Loucy (cell line): ENCODE results near the gene ARHGAP45.

Source experiments
- H2AFZ ChIP-seq: fragments of 200-600 bp; sonication (generic); 2 replicates; pipeline ENCODE4 v1.6.0; 2016; ENCODE audit warnings: antibody characterized with exemption, mild to moderate bottlenecking, low read length, moderate library complexity
- H3F3A ChIP-seq: fragments of 200-600 bp; 2 replicates; pipeline ENCODE4 v1.6.0; 2016; ENCODE audit warnings: antibody characterized with exemption, low read depth, mild to moderate bottlenecking
- H3K27me3 ChIP-seq: fragments of 200-600 bp; sonication (generic); 2 replicates; pipeline ENCODE4 v1.6.1; 2014; ENCODE audit warnings: low read length, mild to moderate bottlenecking; ENCODE audit not compliant: insufficient read depth, poor library complexity, severe bottlenecking
- H3K36me3 ChIP-seq: fragments of 200-600 bp; sonication (generic); 2 replicates; pipeline ENCODE4 v1.6.1; 2016; ENCODE audit warnings: low read length; ENCODE audit not compliant: insufficient read depth
- H3K4me1 ChIP-seq: fragments of 200-600 bp; sonication (generic); 2 replicates; pipeline ENCODE4 v1.5.1; 2014; ENCODE audit warnings: low read length, mild to moderate bottlenecking; ENCODE audit not compliant: insufficient read depth, poor library complexity, severe bottlenecking
- H3K4me2 ChIP-seq: fragments of 200-600 bp; sonication (generic); 2 replicates; pipeline ENCODE4 v1.6.0; 2014; ENCODE audit warnings: antibody characterized with exemption, low read length, low read depth, mild to moderate bottlenecking; ENCODE audit not compliant: poor library complexity, severe bottlenecking
- H3K4me3 ChIP-seq: fragments of 200-600 bp; sonication (generic); 2 replicates; pipeline ENCODE4 v1.5.1; 2014; ENCODE audit warnings: low read length, mild to moderate bottlenecking, mixed read lengths; ENCODE audit not compliant: poor library complexity, severe bottlenecking
- H3K79me2 ChIP-seq: fragments of 200-600 bp; sonication (generic); 2 replicates; pipeline ENCODE4 v1.6.1; 2014; ENCODE audit warnings: low read length; ENCODE audit not compliant: insufficient read depth
- H3K9ac ChIP-seq: fragments of 200-600 bp; sonication (generic); 2 replicates; pipeline ENCODE4 v1.6.0; 2014; ENCODE audit warnings: mild to moderate bottlenecking, low read depth, low read length, moderate library complexity; ENCODE audit not compliant: poor library complexity, severe bottlenecking
- H3K9me2 ChIP-seq: fragments of 200-600 bp; sonication (generic); replicated peaks from 2 replicates; pipeline ENCODE4 v1.6.1; 2016; ENCODE audit warnings: low read depth, low read length, mixed read lengths
- H3K9me3 ChIP-seq: fragments of 200-600 bp; sonication (generic); 2 replicates; pipeline ENCODE4 v1.6.1; 2014; ENCODE audit warnings: mild to moderate bottlenecking, antibody characterized with exemption, low read length, low read depth; ENCODE audit not compliant: insufficient read depth
- H4K20me1 ChIP-seq: fragments of 200-600 bp; sonication (generic); 2 replicates; pipeline ENCODE4 v1.6.0; 2014; ENCODE audit warnings: antibody characterized with exemption, low read length, mild to moderate bottlenecking; ENCODE audit not compliant: insufficient read depth, poor library complexity, severe bottlenecking
- CTCF ChIP-seq: fragments of 200-600 bp; sonication (generic); conservative IDR thresholded peaks from 2 replicates; pipeline ENCODE4 v1.5.1; 2014; ENCODE audit warnings: mild to moderate bottlenecking, antibody characterized with exemption, low read length
- EZH2phosphoT487 ChIP-seq: fragments of 200-600 bp; IDR thresholded peaks from 2 replicates; pipeline ENCODE4 v1.6.1; 2018; ENCODE audit warnings: antibody characterized with exemption, mild to moderate bottlenecking, moderate library complexity, borderline replicate concordance

ARHGAP45 gene

DNA sequence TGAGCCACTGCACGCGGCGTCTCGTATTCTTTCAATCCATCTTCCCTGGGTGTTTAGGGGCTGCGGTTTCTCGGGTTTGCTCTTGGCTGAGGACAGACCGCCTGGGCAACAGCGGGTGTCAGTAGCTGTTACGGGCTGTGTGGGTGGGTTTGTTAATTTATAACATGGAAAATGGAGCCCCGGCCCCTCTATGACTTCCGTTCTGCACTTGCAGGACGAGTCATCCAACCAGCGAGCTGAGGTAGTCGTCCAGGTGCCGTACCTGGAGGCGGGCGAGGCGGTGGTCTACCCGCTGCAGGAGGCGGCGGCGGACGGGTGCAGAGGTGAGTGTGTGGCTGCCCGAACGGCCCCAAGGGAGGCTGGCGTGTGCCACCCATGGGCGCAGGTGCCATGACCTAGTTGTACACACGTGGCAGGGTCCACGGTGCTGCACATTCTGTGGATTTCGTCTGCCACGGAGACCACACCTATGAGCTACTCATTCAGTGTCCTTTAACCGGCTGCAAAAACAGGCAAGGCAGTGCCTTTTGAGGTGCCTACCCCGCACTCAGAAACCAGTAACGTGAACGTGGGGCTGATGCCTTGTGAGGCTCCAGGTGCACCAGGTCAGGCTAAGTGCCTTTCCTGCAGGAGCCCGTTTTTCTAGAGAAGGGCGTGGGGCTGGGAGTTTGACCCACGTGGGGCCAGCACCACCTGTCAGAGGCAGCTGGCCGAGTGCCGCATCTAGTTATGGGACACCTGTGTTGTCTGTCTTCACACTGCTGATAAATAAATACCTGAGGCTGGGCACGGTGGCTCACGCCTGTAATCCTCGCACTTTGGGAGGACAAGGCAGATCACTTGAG, 17.3 kb downstream of the ARHGAP45 start:
- H2AFZ ChIP-seq = no peak overlapping the region
- no peak overlapping the region for H3K4me2 ChIP-seq
- no peaks in the 10 kb centered on the region for H3F3A ChIP-seq
- H3K9me2 ChIP-seq = no peaks in the 10 kb centered on the region
- H3K9me3 ChIP-seq = no peaks in the 10 kb centered on the region
- no peaks in the 10 kb centered on the region for H3K4me1 ChIP-seq
- no peak overlapping the region for H3K4me3 ChIP-seq
- peaks cover 6% of the 10 kb centered on the region for H4K20me1 ChIP-seq
- no peak overlapping the region for H3K9ac ChIP-seq
- TF ChIP-seq CTCF = no peak
- no peak for TF ChIP-seq EZH2phosphoT487
- H3K79me2 ChIP-seq = no peaks in the 10 kb centered on the region
- H3K36me3 ChIP-seq = peaks cover 50% of the 10 kb centered on the region; the same call in 1 of the 2 replicates
- H3K27me3 ChIP-seq = no peaks in the 10 kb centered on the region

DNA sequence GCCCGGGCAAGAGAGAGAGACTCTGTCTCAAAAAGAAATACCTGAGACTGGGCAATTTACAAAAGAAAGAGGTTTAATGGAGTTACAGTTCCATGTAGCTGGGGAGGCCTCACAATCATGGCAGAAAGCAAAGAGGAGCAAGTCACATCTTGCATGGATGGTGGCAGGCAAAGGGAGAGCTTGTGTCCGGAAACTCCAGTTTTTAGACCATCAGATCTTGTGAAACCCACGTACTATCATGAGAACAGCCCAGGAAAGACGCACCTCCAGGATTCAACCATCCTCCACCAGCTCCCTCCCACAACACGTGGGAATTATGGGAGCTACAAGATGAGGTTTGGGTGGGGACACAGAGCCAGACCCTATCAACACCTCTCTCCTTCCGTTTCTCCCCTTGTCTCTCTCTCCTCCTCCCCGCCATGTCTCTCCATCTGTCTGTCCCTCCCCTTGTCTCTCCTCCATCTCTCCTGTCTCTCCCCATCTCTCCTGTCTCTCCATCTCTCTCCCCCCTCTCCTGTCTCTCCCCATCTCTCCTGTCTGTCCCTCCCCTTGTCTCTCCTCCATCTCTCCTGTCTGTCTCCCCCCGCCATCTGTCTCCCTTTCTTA, 18.2 kb downstream of the ARHGAP45 start:
- Histone ChIP-seq H3K9ac (no peak overlapping the region), H3F3A (no peaks in the 10 kb centered on the region), H3K36me3 (peaks cover 49% of the 10 kb centered on the region; the same call in 1 of the 2 replicates), H3K27me3 (no peaks in the 10 kb centered on the region), H3K79me2 (no peaks in the 10 kb centered on the region), H2AFZ (no peak overlapping the region), H3K9me2 (no peaks in the 10 kb centered on the region), H3K4me2 (no peak overlapping the region), H4K20me1 (peaks cover 6% of the 10 kb centered on the region), H3K4me1 (no peaks in the 10 kb centered on the region), H3K4me3 (no peak overlapping the region), H3K9me3 (no peaks in the 10 kb centered on the region)
- TF ChIP-seq EZH2phosphoT487 (no peak), CTCF (no peak)

GRCh38 chr19:1085676-1086442, 18.9 kb downstream of the ARHGAP45 start:
- TF ChIP-seq EZH2phosphoT487 = no peak
- H3K27me3 ChIP-seq = no peaks in the 10 kb centered on the region
- no peak overlapping the region for H3K4me3 ChIP-seq
- H3K4me1 ChIP-seq = no peaks in the 10 kb centered on the region
- no peaks in the 10 kb centered on the region for H3K9me3 ChIP-seq
- H3F3A ChIP-seq = no peaks in the 10 kb centered on the region
- no peak overlapping the region for H3K9ac ChIP-seq
- H3K9me2 ChIP-seq = no peaks in the 10 kb centered on the region
- no peak overlapping the region for H2AFZ ChIP-seq
- H3K36me3 ChIP-seq = peaks cover 45% of the 10 kb centered on the region; the same call in 1 of the 2 replicates
- no peaks in the 10 kb centered on the region for H3K79me2 ChIP-seq
- no peak overlapping the region for H3K4me2 ChIP-seq
- peaks cover 6% of the 10 kb centered on the region for H4K20me1 ChIP-seq
